Nephron progenitor cell (in vitro differentiated cells): ENCODE results near the gene RCAN2.

ENCODE experiments used
- DNase-seq: peaks from one replicate; pipeline ENCODE4 v3.0.0; 2021
- H3K27ac Mint-ChIP-seq: 2 replicates; pipeline ENCODE4 v1.8.0; 2021; ENCODE audit warnings: mild to moderate bottlenecking, moderate library complexity, mixed read lengths
- H3K27me3 Mint-ChIP-seq: 2 replicates; pipeline ENCODE4 v1.8.0; 2021; ENCODE audit warnings: mild to moderate bottlenecking, low read depth, mixed read lengths; ENCODE audit not compliant: poor library complexity
- H3K36me3 Mint-ChIP-seq: 2 replicates; pipeline ENCODE4 v1.8.0; 2021; ENCODE audit warnings: low read depth, mixed read lengths
- H3K4me1 Mint-ChIP-seq: 2 replicates; pipeline ENCODE4 v1.8.0; 2021; ENCODE audit warnings: mixed read lengths
- H3K4me3 Mint-ChIP-seq: 2 replicates; pipeline ENCODE4 v1.8.0; 2021; ENCODE audit warnings: mild to moderate bottlenecking, moderate library complexity, mixed read lengths
- H3K9me3 Mint-ChIP-seq: 2 replicates; pipeline ENCODE4 v1.8.0; 2021; ENCODE audit warnings: mild to moderate bottlenecking, moderate library complexity, mixed read lengths
- CTCF ChIP-seq: fragments of 200-600 bp; sonication (generic); IDR thresholded peaks from 2 replicates; pipeline ENCODE4 v1.5.0; 2021; ENCODE audit warnings: antibody characterized with exemption

RCAN2 gene

DNA sequence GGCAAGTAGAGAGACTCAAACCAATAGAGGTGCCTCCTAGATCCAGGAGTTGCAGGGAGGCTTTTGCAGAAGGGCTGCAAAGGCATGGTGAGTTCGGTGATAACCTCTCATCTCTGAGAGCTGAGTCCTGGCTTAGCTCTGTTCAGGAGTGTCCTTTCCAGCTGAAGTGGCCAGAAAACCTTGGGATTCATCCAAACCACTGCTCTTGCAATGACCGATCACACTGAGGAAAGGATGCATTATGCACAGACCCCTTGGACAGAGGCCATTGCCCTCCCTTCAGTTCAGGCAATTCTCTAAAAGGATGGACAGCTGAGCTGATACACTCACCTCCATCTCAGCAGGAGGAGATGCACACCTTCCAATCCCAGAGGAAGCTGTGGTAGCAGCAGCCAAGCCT is 161.7 kb downstream of the RCAN2 start:
- Mint-ChIP-seq H3K9me3 (no peaks in the 10 kb centered on the region), H3K27ac (no peak overlapping the region), H3K4me3 (no peak overlapping the region), H3K4me1 (peaks cover 21% of the 10 kb centered on the region), H3K36me3 (no peaks in the 10 kb centered on the region), H3K27me3 (no peaks in the 10 kb centered on the region)
- DNase-seq: no peak
- TF ChIP-seq CTCF: no peak

- no peak for TF ChIP-seq CTCF
- DNase-seq: no peak
- peaks cover 21% of the 10 kb centered on the region for H3K4me1 Mint-ChIP-seq
- H3K27me3 Mint-ChIP-seq: no peaks in the 10 kb centered on the region
- H3K9me3 Mint-ChIP-seq: no peaks in the 10 kb centered on the region
- no peaks in the 10 kb centered on the region for H3K36me3 Mint-ChIP-seq
- H3K4me3 Mint-ChIP-seq: no peak overlapping the region
- no peak overlapping the region for H3K27ac Mint-ChIP-seq
Measured at GRCh38 chr6:46327779-46328178, 163.5 kb downstream of the RCAN2 start.

- TF ChIP-seq CTCF: no peak
- Mint-ChIP-seq H3K9me3 (no peaks in the 10 kb centered on the region), H3K4me1 (peaks cover 21% of the 10 kb centered on the region), H3K27ac (peak overlapping the region; percentile 75), H3K4me3 (peak overlapping the region; percentile 51), H3K27me3 (no peaks in the 10 kb centered on the region), H3K36me3 (no peaks in the 10 kb centered on the region)
- DNase-seq: peak; percentile 17
Measured at GRCh38 chr6:46325561-46326530, 165.4 kb downstream of the RCAN2 start.

DNA sequence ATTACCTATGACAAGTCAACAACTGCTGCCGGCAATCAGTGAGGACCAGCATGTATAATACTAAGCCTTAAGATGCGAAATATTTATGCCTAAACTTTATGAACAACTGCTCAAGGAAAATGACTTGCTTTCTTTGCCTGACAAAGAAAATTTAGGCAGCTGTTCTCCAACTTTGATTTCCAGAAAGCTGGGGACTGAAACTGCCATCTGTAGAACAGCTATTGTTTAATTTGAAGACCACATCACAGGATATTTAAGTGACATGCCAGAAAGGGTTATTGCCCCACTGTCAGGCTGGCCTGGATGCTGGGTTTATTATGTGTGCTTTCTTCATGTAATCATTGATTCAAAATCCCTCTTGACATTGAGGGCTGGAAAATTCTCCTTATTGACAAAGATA is 166.5 kb downstream of the RCAN2 start:
- Mint-ChIP-seq H3K9me3 (no peaks in the 10 kb centered on the region), H3K27ac (no peak overlapping the region), H3K36me3 (no peaks in the 10 kb centered on the region), H3K4me1 (peaks cover 21% of the 10 kb centered on the region), H3K4me3 (no peak overlapping the region), H3K27me3 (no peaks in the 10 kb centered on the region)
- no peak for TF ChIP-seq CTCF
- no peak for DNase-seq

DNA sequence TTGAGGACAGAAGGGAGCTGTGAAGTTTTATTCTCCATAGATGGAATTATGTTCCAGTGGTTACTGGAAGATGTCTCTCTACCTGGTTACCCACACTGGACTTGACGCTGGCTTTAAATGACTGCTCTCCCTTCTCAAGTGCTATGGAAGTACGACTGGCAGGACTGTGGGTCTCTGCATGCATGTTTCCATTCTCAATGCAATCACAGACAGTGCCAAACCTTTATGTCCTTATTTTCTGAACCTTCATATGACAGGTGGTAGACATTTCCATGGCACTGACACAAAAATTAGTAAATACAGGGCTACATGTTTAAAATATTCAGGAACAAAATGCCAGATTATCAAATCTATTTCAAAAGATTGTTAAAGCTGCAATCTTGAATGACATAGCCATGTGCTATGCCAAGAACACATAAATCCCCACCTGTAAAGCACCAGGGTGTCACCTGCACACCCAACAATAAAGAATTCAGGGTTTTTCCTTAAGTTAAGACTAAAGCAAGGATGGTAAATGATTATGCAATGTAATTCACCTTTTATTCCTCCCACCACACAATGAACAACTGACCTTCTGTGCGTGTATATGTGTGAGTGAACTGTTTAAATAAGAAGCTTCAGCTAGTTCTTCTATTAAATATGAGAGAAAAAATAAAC is 167.2 kb downstream of the RCAN2 start:
- DNase-seq: no peak
- H3K9me3 Mint-ChIP-seq: no peaks in the 10 kb centered on the region
- H3K4me3 Mint-ChIP-seq: no peak overlapping the region
- H3K27me3 Mint-ChIP-seq: no peaks in the 10 kb centered on the region
- TF ChIP-seq CTCF: no peak
- H3K27ac Mint-ChIP-seq: no peak overlapping the region
- no peaks in the 10 kb centered on the region for H3K36me3 Mint-ChIP-seq
- H3K4me1 Mint-ChIP-seq: peaks cover 21% of the 10 kb centered on the region
